SJSA1 (cell line): ENCODE data around the gene NWD2. TPM values are rescaled to one million over a fixed set of nuclear protein-coding genes. Genes with fewer than 3 reads are reported as not detected.
"Not testable (repeated sequence)": the region's sequence is repeated elsewhere in the genome, so short reads cannot be mapped to it uniquely, and the experiment has no call there.

ENCODE experiments used
- DNase-seq, 2 experiments: peaks; one replicate each; pipeline ENCODE4 v3.0.0-alpha.2; 2015 to 2020; ENCODE audit warnings: low spot score in 2 of 2, low read depth in 1 of 2
- H3K27ac ChIP-seq: fragments of 250-450 bp; sonication (Bioruptor Pico); 2 replicates; pipeline ENCODE4 v1.5.1; 2020; ENCODE audit warnings: mild to moderate bottlenecking, moderate library complexity
- H3K27me3 ChIP-seq: fragments of 250-450 bp; sonication (Bioruptor Pico); replicated peaks from 2 replicates; pipeline ENCODE4 v1.5.1; 2020; ENCODE audit warnings: mild to moderate bottlenecking, moderate library complexity
- H3K36me3 ChIP-seq: fragments of 250-450 bp; sonication (Bioruptor Pico); 2 replicates; pipeline ENCODE4 v1.5.1; 2020; ENCODE audit warnings: mild to moderate bottlenecking
- H3K4me1 ChIP-seq: fragments of 250-450 bp; sonication (Bioruptor Pico); replicated peaks from 2 replicates; pipeline ENCODE4 v1.6.1; 2021; ENCODE audit warnings: mild to moderate bottlenecking
- H3K4me3 ChIP-seq: fragments of 250-450 bp; sonication (Bioruptor Pico); 2 replicates; pipeline ENCODE4 v1.5.1; 2020; ENCODE audit warnings: mild to moderate bottlenecking
- H3K9me3 ChIP-seq: fragments of 250-450 bp; sonication (Bioruptor Pico); replicated peaks from 2 replicates; pipeline ENCODE4 v1.5.1; 2020; ENCODE audit warnings: mild to moderate bottlenecking
- total RNA-seq: library from RNA; depleted of rRNA; stranded (reverse); fragments of >200 nt; shearing (Covaris generic); gene quantifications from 2 replicates; pipeline ENCODE4 v1.2.3, GENCODE V29; 2014

Gene NWD2
- total RNA-seq, 1 experiment from 2014 or later, result not detected

DNA sequence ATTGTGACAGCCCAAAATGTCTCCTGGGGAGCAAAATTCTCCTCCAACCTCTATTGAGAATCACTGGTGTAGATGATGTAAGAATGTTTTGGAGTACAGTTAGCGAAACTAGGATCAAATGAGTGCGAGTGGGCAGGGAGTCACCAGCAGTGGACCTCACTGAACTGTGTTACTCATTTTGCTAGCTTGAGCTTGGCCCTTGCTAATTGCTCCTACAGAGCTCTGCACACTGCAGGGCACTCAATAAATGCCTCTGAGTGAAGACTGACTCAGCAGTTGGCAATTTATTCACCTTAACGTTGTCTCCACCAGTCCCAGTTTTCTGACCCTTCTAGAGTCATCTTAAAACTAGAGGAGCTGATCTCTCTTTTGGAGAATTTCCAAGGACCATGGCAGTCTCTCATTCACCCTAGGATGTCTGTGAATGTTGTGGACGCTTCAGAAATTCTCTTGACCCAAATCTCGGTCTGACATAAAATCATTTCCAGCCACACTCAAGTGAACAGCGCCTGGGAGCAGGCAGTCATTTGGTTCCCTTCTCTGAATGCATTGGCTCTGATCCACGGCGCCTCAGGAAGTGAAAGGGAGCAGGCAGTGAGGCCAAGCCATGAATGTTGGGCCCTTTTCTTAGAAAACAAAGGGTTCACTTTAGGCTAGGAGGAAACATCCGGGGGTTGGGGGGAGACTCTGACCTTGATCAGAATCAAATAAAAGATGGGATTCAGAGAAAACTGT lies 148.1 kb downstream of the NWD2 start:
- Histone ChIP-seq H3K27me3 (no peaks in the 10 kb centered on the region), H3K4me1 (no peaks in the 10 kb centered on the region), H3K36me3 (no peaks in the 10 kb centered on the region), H3K4me3 (no peak overlapping the region), H3K9me3 (no peaks in the 10 kb centered on the region), H3K27ac (no peak overlapping the region)
- DNase-seq, result no peak

DNA sequence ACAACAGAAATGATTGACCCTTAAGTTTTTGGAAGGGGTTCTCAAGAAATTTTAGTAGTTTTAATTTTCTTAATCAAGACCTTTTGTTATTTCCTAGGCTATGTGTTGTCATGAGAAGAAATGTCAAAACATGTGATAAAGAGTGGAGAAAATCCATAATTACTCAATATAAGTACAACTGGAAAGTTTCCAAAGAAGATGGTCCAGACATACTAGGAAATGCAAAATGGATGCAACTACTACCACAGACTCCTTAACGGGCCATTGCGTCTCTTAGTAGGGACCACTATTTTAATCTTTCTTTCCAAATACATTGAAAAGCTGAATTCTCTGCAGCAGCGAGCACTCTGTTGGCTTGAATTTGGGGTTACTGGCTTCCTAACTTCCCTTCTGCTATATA lies 148.8 kb downstream of the NWD2 start:
- H3K4me3 ChIP-seq, result no peak overlapping the region
- H3K27ac ChIP-seq, result no peak overlapping the region
- no peaks in the 10 kb centered on the region for H3K4me1 ChIP-seq
- no peaks in the 10 kb centered on the region for H3K27me3 ChIP-seq
- H3K9me3 ChIP-seq, result no peaks in the 10 kb centered on the region
- no peak for DNase-seq
- no peaks in the 10 kb centered on the region for H3K36me3 ChIP-seq

DNA sequence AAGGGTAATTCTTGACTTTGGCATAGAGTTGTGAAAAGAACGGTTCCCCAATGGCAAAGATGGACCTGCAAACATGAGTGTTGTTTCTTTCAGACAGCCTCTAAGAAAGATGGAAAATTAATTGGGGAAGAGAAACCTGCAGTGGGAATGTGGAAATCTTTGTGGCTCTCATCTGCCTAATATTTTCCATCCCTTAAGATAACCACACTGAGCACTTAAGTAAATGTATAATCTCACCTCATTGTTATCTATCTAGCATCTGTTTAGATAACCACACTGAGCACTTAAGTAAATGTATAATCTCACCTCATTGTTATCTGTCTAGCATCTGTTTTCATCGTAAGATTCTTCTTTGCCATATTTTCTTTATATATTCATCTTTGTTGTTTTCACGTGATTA lies 149.3 kb downstream of the NWD2 start:
- no peak overlapping the region for H3K4me3 ChIP-seq
- no peaks in the 10 kb centered on the region for H3K36me3 ChIP-seq
- no peak overlapping the region for H3K27ac ChIP-seq
- H3K4me1 ChIP-seq, result no peaks in the 10 kb centered on the region
- no peaks in the 10 kb centered on the region for H3K27me3 ChIP-seq
- no peaks in the 10 kb centered on the region for H3K9me3 ChIP-seq
- DNase-seq, result no peak

DNA sequence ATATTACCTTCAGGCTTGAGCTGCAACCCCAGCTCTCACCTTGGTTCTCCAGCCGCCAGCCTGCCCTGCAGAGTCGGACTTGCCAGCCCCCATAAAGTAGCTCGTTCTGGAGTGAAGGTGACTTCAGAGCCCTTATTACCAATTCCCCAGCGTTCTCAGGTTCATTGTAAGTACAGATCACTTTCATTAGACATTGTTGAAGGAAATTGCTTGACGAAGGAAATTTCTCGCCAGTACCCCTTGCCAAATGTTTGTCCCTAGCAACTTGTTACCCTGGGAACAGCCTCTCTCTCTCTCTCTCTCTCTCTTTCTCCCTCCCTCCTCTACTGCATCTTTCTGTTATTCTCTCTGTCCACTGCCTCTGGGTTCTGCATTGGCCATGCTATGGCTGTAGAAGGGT lies 153.0 kb downstream of the NWD2 start:
- H3K27me3 ChIP-seq, result no peaks in the 10 kb centered on the region
- no peaks in the 10 kb centered on the region for H3K36me3 ChIP-seq
- H3K27ac ChIP-seq, result no peak overlapping the region
- no peak for DNase-seq
- H3K9me3 ChIP-seq, result no peaks in the 10 kb centered on the region
- H3K4me3 ChIP-seq, result no peak overlapping the region
- H3K4me1 ChIP-seq, result no peaks in the 10 kb centered on the region

DNA sequence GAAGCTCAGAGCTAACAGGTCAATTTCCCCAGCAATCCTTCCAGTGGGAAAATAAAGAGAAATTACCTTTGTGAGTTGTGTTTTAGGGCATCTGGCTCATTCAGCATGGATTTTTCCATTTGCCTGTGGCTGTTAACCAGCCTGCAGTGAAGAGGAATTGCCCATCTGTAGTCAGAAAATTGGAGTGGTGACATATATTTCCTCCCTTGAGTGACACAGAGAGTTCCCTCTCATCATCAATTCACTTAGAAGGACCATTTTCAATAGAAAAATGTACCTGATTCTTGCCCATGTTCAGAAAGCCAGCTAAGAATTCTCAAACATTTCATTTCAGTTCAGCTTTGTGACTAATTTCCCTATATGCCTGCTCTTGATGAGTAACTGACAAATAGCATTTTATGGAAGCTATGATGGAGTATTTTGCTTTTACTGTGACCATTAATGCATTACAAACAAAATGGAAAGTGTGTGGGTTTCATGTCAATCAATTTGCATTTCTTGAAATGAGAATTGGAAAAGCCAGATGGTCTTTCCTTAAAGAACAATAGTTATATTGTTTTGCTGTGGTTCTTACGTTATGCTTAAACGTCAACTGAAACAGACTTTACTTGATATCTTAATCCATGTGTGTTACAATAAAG lies 155.8 kb downstream of the NWD2 start:
- Histone ChIP-seq H3K27ac (no peak overlapping the region), H3K4me1 (no peaks in the 10 kb centered on the region), H3K27me3 (no peaks in the 10 kb centered on the region), H3K36me3 (no peaks in the 10 kb centered on the region), H3K9me3 (no peaks in the 10 kb centered on the region), H3K4me3 (no peak overlapping the region)
- no peak for DNase-seq

DNA sequence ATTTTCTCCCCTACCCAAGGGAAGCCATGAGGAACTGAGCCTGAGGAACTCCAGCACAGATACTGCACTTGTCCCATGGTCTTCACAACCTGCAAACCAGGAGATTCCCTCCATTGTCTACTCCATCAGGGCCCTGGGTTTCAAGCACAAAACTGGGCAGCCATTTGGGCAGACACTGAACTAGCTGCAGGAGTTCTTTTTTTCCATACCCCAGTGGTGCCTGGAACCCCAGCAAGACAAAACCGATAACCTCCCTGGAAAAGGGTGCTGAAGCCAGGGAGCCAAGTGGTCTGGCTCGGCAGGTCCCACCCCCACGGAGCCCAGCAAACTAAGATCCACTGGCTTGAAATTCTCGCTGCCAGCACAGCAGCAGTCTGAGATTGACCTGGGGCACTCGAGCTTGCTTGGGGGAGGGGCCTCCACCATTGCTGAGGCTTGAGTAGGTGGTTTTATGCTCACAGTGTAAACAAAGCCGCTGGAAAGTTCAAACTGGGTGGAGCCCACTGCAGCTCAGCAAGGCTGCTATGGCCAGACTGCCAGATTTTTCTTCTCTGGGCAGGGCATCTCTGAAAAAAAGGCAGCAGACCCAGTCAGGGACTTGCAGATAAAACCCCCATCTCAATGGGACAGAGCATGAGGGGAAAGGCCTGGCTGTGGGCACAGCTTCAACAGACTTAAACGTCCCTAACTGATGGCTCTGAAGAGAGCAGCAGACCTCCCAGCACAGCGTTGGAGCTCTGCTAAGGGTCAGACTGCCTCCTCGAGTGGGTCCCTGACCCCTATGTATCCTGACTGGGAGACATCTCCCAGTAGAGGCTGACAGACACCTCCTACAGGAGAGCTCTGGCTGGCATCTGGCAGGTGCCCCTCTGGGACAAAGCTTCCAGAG lies 163.6 kb downstream of the NWD2 start:
- H3K27me3 ChIP-seq, H3K27ac ChIP-seq, H3K36me3 ChIP-seq, H3K4me1 ChIP-seq, DNase-seq, H3K9me3 ChIP-seq, H3K4me3 ChIP-seq: not testable (repeated sequence)

DNA sequence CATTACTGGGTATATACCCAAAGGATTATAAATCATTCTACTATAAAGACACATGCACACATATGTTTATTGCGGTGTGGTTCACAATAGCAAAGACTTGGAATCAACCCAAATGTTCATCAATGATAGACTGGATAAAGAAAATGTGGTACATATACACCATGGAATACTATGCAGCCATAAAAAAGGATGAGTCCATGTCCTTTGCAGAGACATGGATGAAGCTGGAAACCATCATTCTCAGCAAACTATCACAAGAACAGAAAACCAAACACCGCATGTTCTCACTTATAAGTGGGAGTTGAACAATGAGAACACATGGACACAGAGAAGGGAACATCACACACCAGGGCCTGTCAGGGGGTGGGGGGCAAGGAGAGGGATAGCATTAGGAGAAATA lies 169.1 kb downstream of the NWD2 start:
- not testable (repeated sequence) for DNase-seq, H3K27me3 ChIP-seq, H3K4me3 ChIP-seq, H3K9me3 ChIP-seq, H3K27ac ChIP-seq, H3K4me1 ChIP-seq, H3K36me3 ChIP-seq

DNA sequence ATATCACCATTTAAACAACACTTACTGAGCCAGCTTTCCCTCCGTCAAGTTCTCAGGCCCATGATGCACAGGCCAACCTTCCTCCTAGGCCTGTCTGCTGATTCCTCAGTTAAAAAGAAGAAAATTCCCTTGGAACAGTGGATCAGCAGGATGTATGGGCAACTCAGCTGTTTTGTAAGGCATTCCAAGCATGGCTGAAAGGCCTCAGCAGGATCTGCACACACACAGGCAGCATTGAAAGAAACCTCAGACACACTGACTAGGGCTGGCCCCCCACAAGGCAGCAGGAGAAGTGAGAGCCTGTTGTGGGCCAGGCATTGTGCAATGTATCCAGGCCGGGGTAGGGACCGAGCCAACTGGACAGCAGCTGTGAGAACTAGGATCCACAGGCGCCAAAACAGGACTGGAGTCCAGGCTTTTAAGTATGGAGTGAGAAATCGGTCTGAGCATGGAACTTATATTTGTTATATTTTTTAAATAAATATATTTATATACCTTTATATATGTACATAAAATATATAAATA lies 171.4 kb downstream of the NWD2 start:
- Histone ChIP-seq H3K4me3 (no peak overlapping the region), H3K27ac (no peak overlapping the region), H3K4me1 (no peaks in the 10 kb centered on the region), H3K36me3 (no peaks in the 10 kb centered on the region), H3K27me3 (no peaks in the 10 kb centered on the region), H3K9me3 (no peaks in the 10 kb centered on the region)
- DNase-seq, result no peak

DNA sequence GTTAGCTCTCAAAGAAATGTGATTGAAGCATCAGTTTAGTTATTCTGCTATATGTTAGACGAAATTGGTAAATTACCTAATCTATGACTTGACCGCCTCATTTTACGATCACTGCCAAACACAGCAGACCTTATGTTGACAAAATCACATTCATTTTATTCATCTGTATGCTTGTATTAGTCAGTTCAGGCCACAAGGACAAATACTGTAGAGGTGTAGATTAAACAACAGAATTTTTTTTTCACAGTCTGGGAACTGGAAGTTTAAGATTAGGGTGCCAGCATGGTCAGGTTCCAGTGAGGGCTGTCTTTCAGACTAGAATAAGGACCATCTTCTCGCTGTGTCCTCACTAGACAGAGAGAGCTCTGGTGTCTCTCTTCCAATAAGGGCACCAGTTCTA lies 177.1 kb downstream of the NWD2 start:
- Histone ChIP-seq H3K9me3 (no peaks in the 10 kb centered on the region), H3K36me3 (no peaks in the 10 kb centered on the region), H3K4me1 (no peaks in the 10 kb centered on the region), H3K27ac (no peak overlapping the region), H3K27me3 (no peaks in the 10 kb centered on the region), H3K4me3 (no peak overlapping the region)
- DNase-seq, result no peak

DNA sequence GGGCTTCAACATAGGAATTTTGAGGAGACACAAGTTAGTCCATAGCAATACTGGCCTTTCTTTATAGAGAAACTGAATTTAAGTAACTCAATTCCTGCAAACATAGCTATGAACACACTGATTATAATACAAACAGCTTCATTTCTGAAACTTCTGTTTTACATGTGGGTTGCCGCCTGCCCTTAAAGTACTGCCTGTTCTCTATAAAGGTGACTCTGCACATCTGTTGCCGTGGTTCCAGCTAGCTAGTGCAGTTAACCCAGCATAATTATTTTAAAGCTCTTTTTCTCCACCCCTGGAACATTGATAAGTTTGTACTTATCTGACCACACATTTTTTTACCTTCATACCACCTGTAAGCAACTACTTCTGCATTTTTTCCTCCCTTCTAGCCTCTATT lies 177.6 kb downstream of the NWD2 start:
- Histone ChIP-seq H3K27ac (no peak overlapping the region), H3K9me3 (no peaks in the 10 kb centered on the region), H3K27me3 (no peaks in the 10 kb centered on the region), H3K4me1 (no peaks in the 10 kb centered on the region), H3K36me3 (no peaks in the 10 kb centered on the region), H3K4me3 (no peak overlapping the region)
- no peak for DNase-seq

DNA sequence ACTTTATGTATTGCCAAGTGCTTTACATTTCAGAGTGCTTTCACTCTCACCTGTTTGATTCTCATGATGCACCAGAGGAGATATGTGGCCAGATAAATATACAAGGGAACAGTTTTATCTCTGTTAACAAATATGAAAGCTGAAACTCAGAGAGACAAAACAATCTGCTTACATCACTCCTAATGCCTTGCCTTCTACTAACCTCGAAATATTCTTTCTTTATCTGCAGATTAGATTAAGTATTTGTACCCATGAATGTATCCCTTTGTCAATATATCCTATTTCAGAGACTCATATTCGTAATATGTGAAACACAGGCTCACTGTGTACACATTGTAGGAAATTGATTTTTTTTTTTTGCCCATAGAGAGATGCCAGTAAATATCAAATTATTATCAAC lies 178.1 kb downstream of the NWD2 start:
- no peak for DNase-seq
- Histone ChIP-seq H3K4me3 (no peak overlapping the region), H3K27me3 (no peaks in the 10 kb centered on the region), H3K4me1 (no peaks in the 10 kb centered on the region), H3K36me3 (no peaks in the 10 kb centered on the region), H3K9me3 (no peaks in the 10 kb centered on the region), H3K27ac (no peak overlapping the region)

DNA sequence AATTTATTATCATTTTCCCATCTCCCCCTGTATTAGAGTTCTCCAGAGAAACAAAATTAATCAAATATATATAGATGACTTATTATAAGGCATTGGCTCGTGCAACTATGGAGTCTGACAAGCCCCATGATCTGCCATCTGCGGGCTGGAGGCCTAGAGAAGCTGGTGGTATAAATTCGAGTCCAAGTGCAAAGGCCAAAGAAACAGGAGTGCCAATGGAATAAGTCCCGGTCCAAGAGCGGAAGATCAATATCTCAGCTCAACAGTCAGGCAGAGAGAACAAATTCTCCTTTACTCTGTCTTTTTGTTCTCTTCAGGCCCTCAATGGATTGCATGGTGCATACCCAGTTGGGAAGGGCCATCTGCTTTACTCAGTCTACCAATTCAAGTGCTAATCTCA lies 178.8 kb downstream of the NWD2 start:
- no peak for DNase-seq
- Histone ChIP-seq H3K4me1 (no peaks in the 10 kb centered on the region), H3K36me3 (no peaks in the 10 kb centered on the region), H3K4me3 (no peak overlapping the region), H3K9me3 (no peaks in the 10 kb centered on the region), H3K27ac (no peak overlapping the region), H3K27me3 (no peaks in the 10 kb centered on the region)

DNA sequence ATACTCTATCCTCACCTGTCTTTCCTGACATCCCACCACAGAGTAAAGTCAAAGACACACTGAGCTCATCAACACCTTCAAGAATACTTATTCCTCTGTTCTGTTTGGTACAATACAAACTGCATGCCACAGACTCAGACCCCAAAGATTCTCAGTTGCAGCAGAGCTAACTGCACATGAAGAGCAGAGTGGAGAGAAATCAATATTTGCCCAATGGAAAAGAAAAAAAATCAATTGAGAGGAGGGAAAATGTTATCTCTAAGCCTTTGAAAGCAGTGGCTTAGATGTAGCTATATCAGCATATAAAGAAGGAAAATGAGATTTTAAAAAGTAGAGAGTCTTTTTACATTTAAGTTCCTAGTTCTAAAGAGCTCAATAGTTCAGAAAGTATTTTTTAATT lies 180.2 kb downstream of the NWD2 start:
- Histone ChIP-seq H3K9me3 (no peaks in the 10 kb centered on the region), H3K4me1 (no peaks in the 10 kb centered on the region), H3K27me3 (no peaks in the 10 kb centered on the region), H3K4me3 (no peak overlapping the region), H3K27ac (no peak overlapping the region), H3K36me3 (no peaks in the 10 kb centered on the region)
- no peak for DNase-seq

DNA sequence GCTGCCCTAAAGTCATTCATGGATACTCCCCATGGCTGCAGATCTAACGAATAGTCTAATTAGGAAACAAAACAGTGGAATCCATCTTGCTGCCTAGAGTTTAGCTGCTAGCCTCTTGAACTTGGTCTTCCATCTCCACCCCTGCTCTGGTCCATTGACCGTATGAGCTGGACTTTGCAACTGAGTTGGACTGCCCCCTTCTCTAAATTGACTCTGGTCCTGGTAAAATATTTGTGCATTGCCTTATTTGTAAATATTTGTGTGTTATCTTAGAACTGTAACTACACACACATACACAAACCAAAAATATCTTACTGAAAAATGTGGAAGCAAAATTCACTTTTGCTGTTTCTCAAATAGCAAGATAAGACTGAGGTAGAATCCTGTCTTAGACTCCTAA lies 181.3 kb downstream of the NWD2 start:
- no peaks in the 10 kb centered on the region for H3K27me3 ChIP-seq
- DNase-seq, result no peak

More for the DNA sequence above, 181.3 kb downstream of the NWD2 start:
- no peak overlapping the region for H3K4me3 ChIP-seq
- H3K9me3 ChIP-seq, result no peaks in the 10 kb centered on the region
- H3K27ac ChIP-seq, result no peak overlapping the region
- H3K4me1 ChIP-seq, result no peaks in the 10 kb centered on the region
- no peaks in the 10 kb centered on the region for H3K36me3 ChIP-seq
